Measurements from ENCODE around the gene METTL24. TPM values are rescaled to one million over a fixed set of nuclear protein-coding genes. Genes with fewer than 3 reads are reported as not detected.

METTL24 gene
- total RNA-seq, 1 experiment from 2014 or later: 0.61 TPM

DNA sequence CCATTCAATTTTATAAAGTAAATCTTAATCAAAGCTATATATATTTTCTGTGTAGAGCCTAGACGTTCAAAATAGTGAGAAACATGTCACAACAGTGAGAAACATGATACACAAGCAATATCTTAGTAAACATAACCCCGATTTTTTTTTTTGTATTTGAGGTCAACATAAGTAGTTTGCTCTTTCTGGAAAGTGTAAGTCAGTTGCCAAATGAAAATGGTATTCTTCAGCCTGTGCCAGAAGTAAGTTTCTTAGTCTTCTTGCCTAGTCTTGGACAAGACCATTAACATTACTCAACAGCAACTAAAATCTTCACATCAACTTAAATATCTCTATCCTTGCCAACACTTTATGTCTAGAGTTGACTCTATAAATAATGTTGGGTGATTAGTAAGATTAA lies 59.7 kb downstream of the METTL24 start:
- Histone ChIP-seq H3K79me1 (ENCODE audit: insufficient read depth, low read depth, low read length, poor library complexity, severe bottlenecking) (no peaks in the 10 kb centered on the region), H2BK15ac (ENCODE audit: low read depth, low read length) (no peak overlapping the region), H3K27me3 (ENCODE audit: insufficient read depth, low read length) (no peaks in the 10 kb centered on the region), H3K4me1 (ENCODE audit: insufficient read depth, low read length) (no peaks in the 10 kb centered on the region), H3T11ph (ENCODE audit: low read length) (no peak overlapping the region), H3K56ac (ENCODE audit: insufficient read length, low read depth, low read length) (no peak overlapping the region), H4K91ac (ENCODE audit: insufficient read length, low read depth, low read length) (no peak overlapping the region), H3K4me2 (ENCODE audit: insufficient read depth, insufficient read length, low read length) (no peak overlapping the region), H3K18ac (ENCODE audit: insufficient read length, low read depth, low read length) (no peak overlapping the region), H2BK12ac (ENCODE audit: insufficient read length, low read depth, low read length) (no peak overlapping the region), H4K8ac (replicated peaks; ENCODE audit: insufficient read length, low read depth, low read length) (no peak overlapping the region), H2AFZ (ENCODE audit: low read length) (no peak overlapping the region), H2BK20ac (ENCODE audit: low read depth, low read length, poor library complexity, severe bottlenecking) (no peak overlapping the region), H3K23me2 (ENCODE audit: insufficient read length, low read depth, low read length, poor library complexity, severe bottlenecking) (no peaks in the 10 kb centered on the region), H3K27ac (ENCODE audit: insufficient read length, low read depth, low read length) (no peak overlapping the region), H3K9ac (ENCODE audit: extremely low read depth, insufficient read length, low read length) (no peak overlapping the region), H4K5ac (ENCODE audit: insufficient read length, low read depth, low read length) (no peak overlapping the region), H3K4ac (ENCODE audit: low read depth, low read length) (no peak overlapping the region), H2BK120ac (ENCODE audit: low read depth, low read length, poor library complexity, severe bottlenecking) (no peak overlapping the region), H2BK5ac (ENCODE audit: insufficient read length, low read length) (no peak overlapping the region), H3K9me3 (ENCODE audit: control insufficient read depth, low read depth, low read length) (no peaks in the 10 kb centered on the region), H2AK5ac (ENCODE audit: insufficient read length, low read length) (no peak overlapping the region), H3K23ac (ENCODE audit: insufficient read length, low read depth, low read length) (no peak overlapping the region), H3K79me2 (ENCODE audit: insufficient read depth, low read length) (no peaks in the 10 kb centered on the region), H4K20me1 (ENCODE audit: control insufficient read depth, insufficient read depth, insufficient read length) (no peaks in the 10 kb centered on the region), H3K14ac (ENCODE audit: insufficient read depth, low read length) (no peak overlapping the region)
- H3K4me1 Mint-ChIP-seq: peaks cover 11 to 15% of the 10 kb centered on the region in 2 experiments
- TF ChIP-seq, protein P1, sequence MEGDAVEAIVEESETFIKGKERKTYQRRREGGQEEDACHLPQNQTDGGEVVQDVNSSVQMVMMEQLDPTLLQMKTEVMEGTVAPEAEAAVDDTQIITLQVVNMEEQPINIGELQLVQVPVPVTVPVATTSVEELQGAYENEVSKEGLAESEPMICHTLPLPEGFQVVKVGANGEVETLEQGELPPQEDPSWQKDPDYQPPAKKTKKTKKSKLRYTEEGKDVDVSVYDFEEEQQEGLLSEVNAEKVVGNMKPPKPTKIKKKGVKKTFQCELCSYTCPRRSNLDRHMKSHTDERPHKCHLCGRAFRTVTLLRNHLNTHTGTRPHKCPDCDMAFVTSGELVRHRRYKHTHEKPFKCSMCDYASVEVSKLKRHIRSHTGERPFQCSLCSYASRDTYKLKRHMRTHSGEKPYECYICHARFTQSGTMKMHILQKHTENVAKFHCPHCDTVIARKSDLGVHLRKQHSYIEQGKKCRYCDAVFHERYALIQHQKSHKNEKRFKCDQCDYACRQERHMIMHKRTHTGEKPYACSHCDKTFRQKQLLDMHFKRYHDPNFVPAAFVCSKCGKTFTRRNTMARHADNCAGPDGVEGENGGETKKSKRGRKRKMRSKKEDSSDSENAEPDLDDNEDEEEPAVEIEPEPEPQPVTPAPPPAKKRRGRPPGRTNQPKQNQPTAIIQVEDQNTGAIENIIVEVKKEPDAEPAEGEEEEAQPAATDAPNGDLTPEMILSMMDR (conservative IDR thresholded peaks at IDR 0.05): no peak
- no peak overlapping the region for H3K27ac Mint-ChIP-seq
- H3K4me3 Mint-ChIP-seq: no peak overlapping the region
- H3K36me3 Mint-ChIP-seq (ENCODE audit: insufficient read depth in 1 of 3, low read depth in 3 of 3): no peaks in the 10 kb centered on the region
- H3K27me3 Mint-ChIP-seq (ENCODE audit: low read depth): no peaks in the 10 kb centered on the region
- H3K9me3 Mint-ChIP-seq: 0 out of 5 replicates have a peak, but pooled peaks cover 0 to 2% of the 10 kb centered on the region in 2 experiments
- DNase-seq: no peak
- WGBS (ENCODE audit: extremely low coverage, insufficient read length, low lambda C conversion rate): no CpG with 5 or more reads among the region's 2 CpGs

All from H9 (cell line).